Mammary epithelial cell (primary cell): Measurements from ENCODE around the gene UNC119.

Source experiments
- CTCF ChIP-seq, 2 donors: IDR thresholded peaks in 1 of 2; conservative IDR thresholded peaks in 1 of 2; 2 replicates each; pipeline ENCODE4 v1.5.1; 2011 to 2012; ENCODE audit warnings: inconsistent platforms in 2 of 2, low read length in 2 of 2, mild to moderate bottlenecking in 2 of 2, control low read depth in 1 of 2, low read depth in 1 of 2; ENCODE audit not compliant: insufficient read depth in 1 of 2; ENCODE audit errors: extremely low read depth in 1 of 2
- EZH2 ChIP-seq: IDR thresholded peaks from 2 replicates; pipeline ENCODE4 v1.6.1; 2012; ENCODE audit warnings: low read length, inconsistent platforms, borderline replicate concordance

- TF ChIP-seq CTCF (conservative IDR thresholded peaks at IDR 0.05 in 1 of 2, IDR thresholded peaks at IDR 0.05 in 1 of 2; ENCODE audit: extremely low read depth in 1 of 2, insufficient read depth in 1 of 2, low read depth in 1 of 2, low read length in 2 of 2) (no peak), EZH2 (no peak)
Observed at GRCh38 chr17:28524476-28525424, 27.7 kb downstream of the UNC119 start.
